Measurements from ENCODE around the gene NECTIN1. TPM values are rescaled to one million over a fixed set of nuclear protein-coding genes. Genes with fewer than 3 reads are reported as not detected.

The NECTIN1 gene
- polyA plus RNA-seq, 1 donor from 2014 or later, result 0.11 TPM

DNA sequence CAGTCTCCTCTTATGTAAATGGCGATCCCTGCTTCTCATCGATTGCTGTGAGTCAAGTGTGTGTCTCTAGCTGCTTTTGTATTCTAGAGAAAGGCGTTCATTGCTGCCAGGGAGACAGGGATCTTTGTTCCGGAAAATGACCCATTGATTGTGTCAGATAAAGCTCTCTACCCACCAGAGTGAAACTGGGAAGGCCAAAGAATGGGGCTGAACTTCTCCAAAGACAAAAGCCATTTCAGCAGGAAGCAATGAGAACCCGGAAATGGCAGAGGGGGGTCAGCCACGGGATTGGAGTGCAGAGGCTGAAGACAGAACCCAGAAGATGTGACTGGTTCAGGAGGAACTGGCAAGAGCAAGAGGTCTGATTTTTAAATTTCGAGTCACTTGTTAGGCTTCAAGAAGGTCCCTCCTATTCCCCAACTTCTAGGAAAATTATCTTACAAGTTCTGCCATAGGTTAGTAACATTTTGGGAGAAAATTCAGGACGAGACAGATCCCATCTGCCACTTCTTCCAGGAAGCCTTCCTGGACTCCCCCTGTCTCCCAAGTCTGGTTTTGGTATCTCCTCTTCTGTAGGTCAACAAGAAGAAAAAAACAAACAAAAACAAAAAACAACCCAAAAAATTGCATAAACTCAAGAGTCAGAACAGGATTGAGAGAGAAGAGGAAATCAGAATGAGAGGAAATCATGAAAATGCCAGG is 110.6 kb downstream of the NECTIN1 start:
- H3K4me3 Mint-ChIP-seq, result no peak overlapping the region
- no peaks in the 10 kb centered on the region for H3K9me3 Mint-ChIP-seq
- H3K4me1 Mint-ChIP-seq, result peaks cover 0 to 1% (median 0%) of the 10 kb centered on the region in 3 donors
- H3K27me3 Mint-ChIP-seq, result peaks cover 18% of the 10 kb centered on the region
- no peak overlapping the region for H3K27ac Mint-ChIP-seq
- H3K36me3 Mint-ChIP-seq, result no peaks in the 10 kb centered on the region

DNA sequence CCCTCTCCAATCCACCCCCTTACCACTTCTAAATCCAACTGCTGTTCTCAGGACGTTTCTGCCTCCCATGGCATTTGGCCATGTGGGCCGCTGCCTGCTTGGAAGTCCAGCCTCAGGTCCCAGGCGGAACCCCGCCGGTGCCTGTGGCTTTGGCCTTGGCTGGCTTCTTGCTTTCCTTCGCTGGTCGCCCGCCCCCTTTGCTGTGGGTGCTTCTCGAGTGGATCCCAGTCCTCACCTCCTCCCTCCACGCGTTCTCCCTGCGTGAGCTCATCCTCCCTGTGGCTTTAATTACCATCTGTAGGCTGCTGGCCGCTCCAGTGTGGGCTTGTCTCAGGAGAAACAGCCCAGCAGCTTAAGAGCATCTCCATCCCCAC is 111.7 kb downstream of the NECTIN1 start:
- Mint-ChIP-seq H3K9me3 (no peaks in the 10 kb centered on the region), H3K4me3 (no peak overlapping the region), H3K27me3 (peaks cover 15% of the 10 kb centered on the region), H3K36me3 (no peaks in the 10 kb centered on the region), H3K27ac (no peak overlapping the region), H3K4me1 (peaks cover 0 to 1% (median 0%) of the 10 kb centered on the region in 3 donors)

DNA sequence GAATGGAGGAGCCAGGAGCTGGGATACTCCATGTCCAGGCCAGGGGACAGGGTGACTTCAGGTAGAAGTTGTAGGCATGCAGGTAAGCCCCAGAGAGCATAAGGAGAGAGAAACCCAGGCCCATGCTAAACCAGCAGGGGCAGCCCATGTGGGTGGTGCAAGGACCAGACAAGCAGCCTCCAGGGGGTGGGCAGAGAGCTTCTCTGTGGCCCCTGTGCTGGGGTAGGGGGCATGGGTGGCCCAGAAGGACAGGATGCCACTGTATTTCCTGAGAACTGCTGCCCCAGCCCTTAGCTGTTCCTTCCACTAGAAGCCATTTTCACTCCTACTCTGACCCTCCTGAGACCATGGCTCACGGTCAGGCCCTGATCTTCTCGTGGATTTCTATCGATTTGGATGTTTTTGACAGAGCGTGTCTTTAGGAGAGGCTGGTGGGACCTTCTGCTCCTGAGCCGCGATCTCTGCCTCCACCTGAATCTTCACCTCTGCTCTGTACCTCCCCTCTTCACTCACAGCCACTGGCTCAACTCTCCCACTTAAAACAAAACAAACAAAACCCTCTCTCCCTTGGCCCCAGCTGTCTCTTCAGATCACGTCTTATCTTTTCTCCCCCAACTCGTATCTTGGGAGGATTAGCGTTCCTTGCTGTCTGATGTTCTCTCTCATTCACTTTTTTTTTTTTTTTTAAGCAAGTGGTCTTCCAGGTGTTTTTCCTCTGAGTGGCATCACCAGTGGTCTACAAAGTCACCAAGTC is 112.2 kb downstream of the NECTIN1 start:
- no peak overlapping the region for H3K27ac Mint-ChIP-seq
- peaks cover 15% of the 10 kb centered on the region for H3K27me3 Mint-ChIP-seq
- H3K9me3 Mint-ChIP-seq, result no peaks in the 10 kb centered on the region
- no peak overlapping the region for H3K4me3 Mint-ChIP-seq
- H3K36me3 Mint-ChIP-seq, result no peaks in the 10 kb centered on the region
- H3K4me1 Mint-ChIP-seq, result peaks cover 0 to 1% (median 0%) of the 10 kb centered on the region in 3 donors

DNA sequence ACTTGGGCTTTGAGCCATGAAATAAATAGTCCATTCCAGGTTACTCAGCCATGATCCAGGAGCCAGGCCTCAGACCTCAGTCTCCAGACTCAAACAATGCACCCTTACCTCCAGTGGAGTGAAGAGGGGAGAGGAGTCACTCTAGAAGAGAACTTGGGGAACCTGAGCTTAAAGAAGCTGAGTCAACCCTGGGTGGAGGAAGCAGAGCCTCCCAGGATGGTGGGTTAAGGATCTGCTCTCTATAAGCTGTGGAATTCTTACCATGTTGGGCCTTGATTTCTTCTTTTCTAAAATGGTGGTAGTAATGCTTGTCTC is 113.2 kb downstream of the NECTIN1 start:
- Mint-ChIP-seq H3K4me3 (no peak overlapping the region), H3K36me3 (no peaks in the 10 kb centered on the region), H3K4me1 (peaks cover 0 to 1% (median 0%) of the 10 kb centered on the region in 3 donors), H3K9me3 (no peaks in the 10 kb centered on the region), H3K27ac (no peak overlapping the region), H3K27me3 (peaks cover 15% of the 10 kb centered on the region)

DNA sequence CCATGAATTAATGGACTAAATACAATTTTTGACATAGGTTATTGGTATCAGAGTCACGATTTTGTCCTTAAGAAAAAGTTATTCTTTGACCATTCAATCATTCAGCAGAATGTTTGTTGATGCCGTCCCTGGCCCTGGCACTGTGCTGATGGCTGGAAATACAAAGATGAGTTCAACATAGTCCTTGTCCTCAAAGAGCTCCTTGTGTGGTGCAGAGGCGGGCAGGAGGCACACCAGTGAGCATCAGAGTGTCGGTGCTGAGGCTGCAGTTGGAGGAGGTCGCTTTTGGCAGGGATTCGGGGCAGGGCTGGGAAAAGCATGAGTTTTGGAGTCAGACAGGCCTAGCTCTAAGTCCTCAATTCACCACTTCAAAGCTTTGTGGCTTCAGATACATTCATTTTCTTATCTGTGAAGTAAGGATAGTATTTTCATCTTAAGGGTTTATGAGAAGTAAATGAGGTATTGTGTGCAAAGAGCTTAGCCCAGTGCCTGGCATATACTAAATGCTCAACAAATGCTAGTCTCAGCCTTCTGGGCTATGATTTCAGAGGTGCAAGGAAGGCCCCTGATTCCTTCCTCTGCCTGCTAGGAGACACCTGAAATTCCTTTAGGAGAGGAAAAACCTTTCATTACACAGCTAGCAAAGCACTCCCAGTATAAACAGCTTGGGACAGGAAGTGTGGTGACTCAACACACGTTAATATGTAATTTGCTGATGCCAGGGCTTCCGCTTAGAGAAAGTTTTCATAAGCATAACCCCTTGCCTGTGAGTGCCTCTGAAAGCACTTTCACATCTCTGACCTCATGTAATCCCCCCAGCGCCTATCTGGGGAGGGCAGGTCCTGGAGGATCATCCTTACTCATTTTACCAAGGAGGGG is 113.8 kb downstream of the NECTIN1 start:
- H3K4me1 Mint-ChIP-seq, result peaks cover 0 to 1% (median 0%) of the 10 kb centered on the region in 3 donors
- H3K36me3 Mint-ChIP-seq, result no peaks in the 10 kb centered on the region
- no peak overlapping the region for H3K4me3 Mint-ChIP-seq
- H3K9me3 Mint-ChIP-seq, result no peaks in the 10 kb centered on the region
- H3K27me3 Mint-ChIP-seq, result peaks cover 15% of the 10 kb centered on the region
- H3K27ac Mint-ChIP-seq, result no peak overlapping the region

DNA sequence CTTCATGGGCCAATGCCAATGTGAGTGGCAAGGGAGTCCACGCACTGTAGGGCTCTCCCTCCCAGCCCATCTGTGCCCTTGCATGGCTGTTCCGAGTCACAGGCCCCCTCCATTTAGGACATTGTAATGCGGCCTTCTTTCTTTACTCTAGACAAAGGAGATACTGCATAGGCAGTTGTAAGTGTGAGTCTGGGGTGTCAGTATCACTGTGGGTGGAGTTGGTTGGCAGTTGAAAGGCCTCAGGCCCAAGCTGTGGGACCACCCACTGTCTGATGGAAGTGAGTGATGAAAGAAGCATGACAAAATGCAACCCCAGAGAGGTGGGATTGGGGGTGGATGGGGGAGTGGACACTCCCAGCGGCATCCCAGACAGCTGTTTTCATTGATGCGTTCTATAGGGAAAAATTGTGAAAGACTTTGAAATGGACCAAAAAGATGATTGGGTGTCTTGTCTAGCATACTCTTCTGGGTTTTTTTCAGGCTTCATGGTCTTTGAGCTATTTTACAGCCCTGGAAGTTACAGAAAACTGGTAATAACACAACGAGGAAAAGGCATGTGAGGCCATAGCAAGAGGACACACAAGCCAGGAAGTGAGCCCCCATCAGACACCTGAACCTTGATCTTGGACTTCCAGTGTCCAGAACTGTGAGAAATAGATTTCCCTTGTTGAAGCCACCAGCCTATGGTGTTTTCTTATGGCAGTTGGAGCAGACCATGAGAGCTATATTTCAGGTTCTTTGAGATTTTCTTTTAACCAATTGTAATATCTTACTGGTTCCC is 114.6 kb downstream of the NECTIN1 start:
- H3K36me3 Mint-ChIP-seq, result no peaks in the 10 kb centered on the region
- H3K4me1 Mint-ChIP-seq, result peaks cover 0 to 1% (median 0%) of the 10 kb centered on the region in 3 donors
- no peaks in the 10 kb centered on the region for H3K9me3 Mint-ChIP-seq
- no peak overlapping the region for H3K27ac Mint-ChIP-seq
- no peak overlapping the region for H3K4me3 Mint-ChIP-seq
- H3K27me3 Mint-ChIP-seq, result peaks cover 10% of the 10 kb centered on the region

DNA sequence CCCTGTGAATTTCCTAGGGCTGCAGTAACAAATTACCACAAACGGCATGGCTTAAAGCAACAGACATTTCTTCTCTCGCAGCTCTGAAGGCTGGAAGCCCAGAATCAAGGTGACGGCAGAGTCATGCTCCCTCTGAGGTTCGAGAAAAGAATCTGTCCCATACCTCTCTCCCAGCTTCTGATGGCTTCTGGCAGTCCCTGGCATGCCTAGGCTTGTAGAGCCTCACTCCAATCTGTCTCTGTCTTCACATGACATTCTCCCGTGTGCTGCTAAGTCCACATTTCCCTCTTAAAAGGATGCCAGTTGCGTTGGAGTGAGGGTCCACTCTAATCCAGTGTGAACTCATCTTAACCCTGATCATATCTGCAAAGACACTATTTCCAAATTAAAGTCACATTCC is 116.2 kb downstream of the NECTIN1 start:
- H3K27me3 Mint-ChIP-seq, result peaks cover 13% of the 10 kb centered on the region
- H3K27ac Mint-ChIP-seq, result no peak overlapping the region
- no peaks in the 10 kb centered on the region for H3K36me3 Mint-ChIP-seq

DNA sequence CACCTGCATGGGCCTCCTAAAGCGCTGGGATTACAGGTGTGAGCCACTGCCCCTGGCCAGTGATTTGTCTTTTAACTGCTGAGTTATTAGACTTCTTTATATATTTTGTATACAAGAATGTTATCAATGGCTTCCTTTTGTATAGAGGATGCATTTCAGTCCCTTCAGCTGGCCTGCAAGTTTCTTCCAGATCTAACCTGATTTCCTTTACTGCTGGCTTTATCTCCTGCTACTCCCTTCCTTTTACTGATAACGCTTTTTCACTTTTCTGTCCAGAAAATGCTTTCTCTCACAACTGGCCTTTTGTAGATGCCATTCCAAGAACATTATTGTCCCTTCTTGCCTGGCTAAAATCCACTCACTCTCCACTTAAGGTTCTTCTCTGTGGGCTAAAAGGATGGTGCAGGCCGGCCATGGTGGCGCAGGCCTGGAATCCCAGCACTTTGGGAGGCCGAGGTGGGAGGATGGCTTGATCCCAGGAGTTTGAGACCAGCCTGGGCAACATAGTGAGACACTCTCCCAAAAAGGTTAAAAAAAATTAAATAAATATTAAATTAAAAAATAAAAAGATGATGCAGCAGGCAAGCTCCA is 118.1 kb downstream of the NECTIN1 start:
- Mint-ChIP-seq H3K27me3 (peaks cover 19% of the 10 kb centered on the region), H3K4me3 (no peak overlapping the region), H3K36me3 (no peaks in the 10 kb centered on the region), H3K4me1 (no peaks in the 10 kb centered on the region), H3K9me3 (no peaks in the 10 kb centered on the region), H3K27ac (no peak overlapping the region)

More for the DNA sequence above, 116.2 kb downstream of the NECTIN1 start:
- Mint-ChIP-seq H3K4me3 (no peak overlapping the region), H3K9me3 (no peaks in the 10 kb centered on the region), H3K4me1 (peaks cover 0 to 1% (median 0%) of the 10 kb centered on the region in 3 donors)

DNA sequence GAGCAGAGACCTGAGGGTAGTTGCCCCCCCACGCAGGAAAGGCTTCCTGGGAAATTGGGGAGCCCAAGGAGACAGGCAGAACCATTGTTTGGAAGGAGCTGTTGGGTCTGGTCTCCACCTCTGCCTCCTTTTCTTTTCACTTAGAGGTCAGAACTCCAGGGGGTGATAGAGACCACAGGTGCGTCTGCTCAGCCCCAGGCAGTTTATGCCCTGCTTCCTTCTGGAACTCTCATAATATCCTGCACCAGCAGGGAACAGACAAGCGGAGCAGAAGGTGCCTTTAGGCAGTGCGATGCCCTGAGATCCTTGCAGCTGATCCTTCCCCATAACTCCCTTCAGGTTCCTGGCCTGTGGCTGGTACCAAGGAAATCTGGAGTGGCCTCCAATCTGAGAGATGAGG is 120.2 kb downstream of the NECTIN1 start:
- H3K36me3 Mint-ChIP-seq, result peaks cover 1% of the 10 kb centered on the region
- no peak overlapping the region for H3K27ac Mint-ChIP-seq
- no peak overlapping the region for H3K4me3 Mint-ChIP-seq
- no peaks in the 10 kb centered on the region for H3K9me3 Mint-ChIP-seq
- no peaks in the 10 kb centered on the region for H3K4me1 Mint-ChIP-seq
- peaks cover 23% of the 10 kb centered on the region for H3K27me3 Mint-ChIP-seq

DNA sequence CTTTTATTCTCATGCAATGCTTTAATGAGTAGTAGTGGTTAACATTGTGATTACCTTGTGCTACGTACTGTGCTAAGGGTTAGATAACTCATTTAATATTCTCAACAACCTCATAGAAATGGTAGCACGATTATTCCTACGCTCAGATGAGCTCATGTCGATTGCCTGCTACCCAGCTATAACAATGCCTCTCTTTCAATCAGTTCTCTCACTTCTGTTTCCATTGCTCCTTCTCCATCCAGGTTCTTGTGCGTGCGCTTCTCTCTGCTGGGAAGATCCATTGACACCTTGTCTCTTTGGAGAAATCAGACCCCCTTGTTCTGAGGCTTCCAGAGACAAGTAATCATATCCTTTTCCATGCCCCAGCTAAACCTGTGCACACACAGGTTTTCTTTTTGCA is 120.8 kb downstream of the NECTIN1 start:
- Mint-ChIP-seq H3K4me3 (no peak overlapping the region), H3K4me1 (no peaks in the 10 kb centered on the region), H3K27me3 (peaks cover 25% of the 10 kb centered on the region), H3K36me3 (peaks cover 4% of the 10 kb centered on the region), H3K9me3 (no peaks in the 10 kb centered on the region), H3K27ac (no peak overlapping the region)

DNA sequence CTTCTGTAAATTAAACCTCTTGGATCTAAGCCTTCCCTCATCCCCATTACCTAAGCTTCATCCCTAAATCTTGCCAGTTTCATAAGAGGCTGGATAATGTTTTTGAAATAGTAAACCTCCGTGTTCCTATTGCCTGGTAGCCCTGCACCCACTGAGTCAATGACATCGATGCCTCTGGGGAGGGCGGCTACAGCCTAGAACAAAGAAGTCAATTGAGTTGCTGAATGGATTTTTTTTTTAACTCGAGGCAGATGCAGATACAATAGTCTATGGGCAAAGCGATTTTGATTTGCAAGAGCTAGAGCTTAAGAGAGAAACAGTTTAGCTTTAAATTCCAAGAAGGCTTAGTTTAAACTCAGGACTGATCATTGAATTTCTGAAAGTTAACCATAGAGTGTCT is 121.3 kb downstream of the NECTIN1 start:
- H3K27me3 Mint-ChIP-seq, result peaks cover 24% of the 10 kb centered on the region
- no peak overlapping the region for H3K4me3 Mint-ChIP-seq
- H3K36me3 Mint-ChIP-seq, result peaks cover 4% of the 10 kb centered on the region
- H3K9me3 Mint-ChIP-seq, result no peaks in the 10 kb centered on the region
- H3K4me1 Mint-ChIP-seq, result no peaks in the 10 kb centered on the region
- H3K27ac Mint-ChIP-seq, result no peak overlapping the region

DNA sequence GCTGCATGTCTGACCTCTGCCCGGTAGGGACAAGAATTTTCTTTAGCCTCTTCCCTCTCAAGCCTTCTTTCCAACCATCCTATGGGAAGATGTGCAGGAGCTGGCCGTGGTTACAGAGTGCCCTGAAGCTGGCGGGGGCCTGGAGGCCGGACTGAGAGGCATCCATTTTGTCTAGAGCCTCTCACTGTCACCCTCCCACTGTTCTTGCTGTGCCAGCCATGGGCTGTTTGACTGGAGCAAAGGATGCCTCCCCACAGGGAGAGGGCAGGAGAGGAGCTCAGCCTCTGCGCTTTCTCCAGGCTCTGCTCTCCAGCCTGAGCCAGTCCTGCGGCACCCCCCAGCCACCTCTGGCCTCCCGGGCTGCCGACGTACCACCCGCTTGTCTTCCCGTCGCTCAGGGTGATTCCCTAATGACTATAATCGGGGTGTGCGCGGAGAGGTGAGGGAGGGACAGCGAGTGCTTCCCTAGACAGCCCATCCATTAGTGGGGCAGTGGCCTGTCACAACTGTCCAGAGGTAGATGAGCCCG is 123.8 kb downstream of the NECTIN1 start:
- Mint-ChIP-seq H3K27me3 (peaks cover 31% of the 10 kb centered on the region), H3K36me3 (peaks cover 4% of the 10 kb centered on the region), H3K27ac (no peak overlapping the region), H3K4me3 (no peak overlapping the region), H3K9me3 (no peaks in the 10 kb centered on the region), H3K4me1 (no peaks in the 10 kb centered on the region)

DNA sequence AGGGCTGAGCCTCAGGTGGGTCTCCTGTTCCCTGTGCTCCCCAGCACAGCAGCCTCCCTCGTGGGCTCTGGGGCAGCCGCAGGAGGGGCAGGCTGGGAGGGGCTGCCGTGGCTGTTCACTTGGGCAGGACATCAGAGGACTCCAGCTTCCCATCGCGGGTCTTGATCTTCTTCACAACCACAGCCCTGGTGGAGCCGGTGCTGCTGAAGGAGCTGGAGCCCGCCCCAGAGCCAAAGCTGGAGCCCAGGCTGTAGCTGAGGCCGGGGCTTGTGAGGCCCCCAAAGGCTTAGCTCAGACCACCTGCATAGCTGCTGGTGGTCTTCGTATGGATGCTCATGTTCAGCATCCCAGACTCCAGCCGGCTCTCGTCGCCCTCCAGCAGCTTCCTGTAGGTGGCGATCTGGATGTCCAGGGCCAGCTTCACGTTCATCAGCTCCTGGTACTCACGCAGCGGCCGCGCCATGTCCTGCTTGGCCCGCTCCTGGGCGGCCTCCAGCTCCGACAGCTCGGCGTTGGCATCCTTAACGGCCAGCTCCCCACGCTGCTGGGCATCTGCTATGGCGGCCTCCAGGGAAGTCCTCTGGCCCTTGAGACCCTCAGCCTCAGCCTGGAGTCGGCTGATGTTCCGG is 126.1 kb downstream of the NECTIN1 start:
- H3K4me3 Mint-ChIP-seq, result no peak overlapping the region

More for the DNA sequence above, 126.1 kb downstream of the NECTIN1 start:
- Mint-ChIP-seq H3K27me3 (peaks cover 24% of the 10 kb centered on the region), H3K36me3 (peaks cover 4% of the 10 kb centered on the region), H3K9me3 (no peaks in the 10 kb centered on the region), H3K4me1 (no peaks in the 10 kb centered on the region), H3K27ac (no peak overlapping the region)
